CMK (cell line): Measurements from ENCODE around the gene LRRC2.
"Not testable (repeated sequence)": the region's sequence is repeated elsewhere in the genome, so short reads cannot be mapped to it uniquely, and the experiment has no call there.

Experiments
- DNase-seq: peaks from one replicate; pipeline ENCODE4 v3.0.0-alpha.2; 2010; ENCODE audit warnings: low read depth

Gene LRRC2

DNA sequence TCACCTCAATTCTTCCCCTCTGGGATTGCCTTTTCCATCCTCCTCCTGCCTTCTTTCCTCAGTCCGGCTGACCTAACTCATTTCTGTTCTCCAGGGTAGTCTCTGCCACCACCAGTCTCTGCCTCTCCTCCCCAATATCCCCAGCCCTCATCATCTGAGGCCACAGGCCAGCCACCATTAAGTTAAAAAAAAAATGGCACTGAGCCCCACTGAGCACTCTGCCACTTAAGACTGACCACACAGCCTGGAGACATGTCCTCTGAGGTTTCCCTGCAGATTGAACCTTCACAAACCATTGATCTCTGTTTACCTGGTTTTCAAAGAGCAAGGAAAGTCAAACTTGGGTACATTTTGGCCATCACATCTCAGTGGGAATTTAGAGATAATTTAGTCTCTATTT is 13.6 kb downstream of the LRRC2 start:
- DNase-seq = no peak

GRCh38 chr3:46551615-46552014 is 14.5 kb downstream of the LRRC2 start:
- no peak for DNase-seq

GRCh38 chr3:46549989-46550388 is 16.1 kb downstream of the LRRC2 start:
- DNase-seq = no peak

- DNase-seq = no peak
Observed at GRCh38 chr3:46549408-46549904, 16.6 kb downstream of the LRRC2 start.

DNA sequence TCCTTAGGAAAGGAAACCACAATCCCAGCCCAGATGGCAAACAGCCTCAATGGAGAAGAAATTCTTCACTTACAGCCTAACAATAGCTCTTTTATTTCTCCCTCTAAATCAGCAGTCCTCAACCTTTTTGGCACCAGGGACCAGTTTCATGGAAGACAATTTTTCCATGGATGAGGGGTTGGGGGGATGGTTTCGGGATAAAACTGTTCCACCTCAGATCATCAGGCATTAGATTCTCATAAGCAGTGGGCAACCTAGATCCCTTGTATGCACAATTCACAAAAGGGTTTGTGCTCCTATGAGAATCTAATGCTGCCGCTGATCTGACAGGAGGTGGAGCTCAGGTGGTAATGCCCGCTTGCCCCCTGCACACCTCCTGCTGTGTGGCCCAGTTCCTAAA is 17.5 kb downstream of the LRRC2 start:
- DNase-seq = not testable (repeated sequence)

DNA sequence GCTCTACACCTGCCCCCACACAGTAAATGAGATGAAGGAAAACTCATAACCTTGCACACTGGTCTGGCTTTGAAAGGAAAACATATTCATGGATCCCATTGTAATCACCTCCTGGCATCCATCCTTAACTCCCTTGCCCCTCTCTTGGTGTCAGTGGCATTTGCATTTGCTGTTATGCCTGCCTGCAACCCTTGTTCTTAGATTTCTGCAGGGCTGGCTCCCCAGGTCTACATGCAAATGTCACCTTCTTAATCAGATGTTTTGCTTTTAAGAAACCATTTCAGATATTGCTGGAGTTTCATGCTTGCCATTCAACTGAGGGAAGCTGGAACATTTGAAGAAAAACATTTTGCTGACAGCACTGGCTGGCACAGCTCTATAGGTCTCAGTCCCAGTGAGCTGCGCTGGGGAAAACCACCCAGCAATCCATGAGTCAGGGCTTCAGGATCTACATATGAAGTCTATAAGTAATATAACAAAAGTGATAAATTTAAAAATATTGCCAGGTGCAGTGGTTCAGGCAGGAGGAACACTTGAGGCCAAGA is 19.1 kb downstream of the LRRC2 start:
- DNase-seq = no peak

DNA sequence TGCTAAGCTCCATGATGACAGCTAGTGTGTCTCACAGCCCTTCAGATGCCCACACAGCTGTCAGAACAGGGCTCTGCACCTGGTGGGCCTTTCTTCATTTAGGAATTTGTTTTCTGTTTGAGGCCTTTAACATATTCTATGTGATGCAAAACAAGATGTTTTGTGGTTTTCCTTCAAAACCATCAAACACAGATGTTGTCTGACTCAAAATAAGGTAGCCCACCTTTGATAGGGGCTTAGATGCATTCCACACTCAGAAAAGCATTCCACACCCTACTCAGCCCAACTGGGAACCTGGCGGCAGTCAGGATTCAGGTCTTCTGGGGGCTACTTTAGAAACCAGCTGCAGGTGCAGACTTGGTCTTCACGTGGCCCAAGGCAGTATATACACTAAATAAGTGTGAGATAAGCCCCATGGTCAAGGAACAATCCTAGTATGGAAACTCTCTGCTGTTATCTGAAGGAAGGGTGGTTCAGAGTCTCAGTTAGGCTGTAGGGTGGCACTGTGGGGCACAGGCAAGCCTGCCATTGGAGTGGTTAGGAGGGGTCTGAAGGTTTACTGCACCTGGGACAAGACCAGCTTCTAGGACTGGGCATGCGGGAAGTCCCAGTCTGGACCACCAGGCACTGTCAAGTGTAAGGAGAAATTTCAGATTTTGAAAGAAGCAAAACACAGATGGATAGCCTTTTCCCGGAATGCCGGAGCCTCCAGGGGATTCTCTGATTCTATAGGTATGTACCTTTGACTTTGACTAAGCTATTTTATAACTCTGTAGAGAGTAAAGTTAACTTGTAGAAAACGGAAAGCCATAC is 20.1 kb downstream of the LRRC2 start:
- no peak for DNase-seq

DNA sequence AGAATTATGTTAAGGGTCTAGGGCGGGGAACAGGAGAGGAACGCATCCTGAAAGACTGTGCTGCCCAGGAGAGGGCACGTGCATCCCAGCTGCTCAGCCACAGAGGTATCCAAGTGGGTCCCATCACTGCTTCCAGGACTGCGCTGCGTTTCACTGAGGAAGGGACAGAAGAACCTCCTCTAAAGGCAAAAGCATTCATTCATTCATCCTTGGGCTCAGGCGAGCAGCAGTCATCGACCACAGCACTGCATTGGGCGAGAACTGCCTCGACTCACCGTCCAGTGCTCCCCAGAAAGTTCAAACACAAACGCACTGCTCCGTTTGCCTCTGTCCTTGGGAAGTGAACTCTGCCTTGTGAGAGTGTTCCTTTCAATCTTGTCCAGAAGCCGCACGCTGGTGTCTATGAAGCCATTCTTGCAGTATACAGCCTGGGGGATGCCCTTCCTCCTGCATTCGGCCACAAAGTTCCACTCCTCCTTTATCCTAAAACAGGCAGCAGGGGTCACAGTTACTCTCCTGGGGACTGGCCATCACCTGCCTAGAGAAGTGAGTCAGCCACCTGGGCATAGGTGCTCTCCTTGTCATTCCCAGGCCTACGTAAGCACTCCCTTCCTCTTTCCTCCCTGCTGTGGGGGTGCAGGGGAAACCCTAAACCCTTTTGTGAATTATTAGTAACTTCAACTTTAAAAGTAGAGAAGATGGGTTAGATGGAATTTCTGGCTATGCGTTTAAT is 21.2 kb downstream of the LRRC2 start:
- DNase-seq = no peak

DNA sequence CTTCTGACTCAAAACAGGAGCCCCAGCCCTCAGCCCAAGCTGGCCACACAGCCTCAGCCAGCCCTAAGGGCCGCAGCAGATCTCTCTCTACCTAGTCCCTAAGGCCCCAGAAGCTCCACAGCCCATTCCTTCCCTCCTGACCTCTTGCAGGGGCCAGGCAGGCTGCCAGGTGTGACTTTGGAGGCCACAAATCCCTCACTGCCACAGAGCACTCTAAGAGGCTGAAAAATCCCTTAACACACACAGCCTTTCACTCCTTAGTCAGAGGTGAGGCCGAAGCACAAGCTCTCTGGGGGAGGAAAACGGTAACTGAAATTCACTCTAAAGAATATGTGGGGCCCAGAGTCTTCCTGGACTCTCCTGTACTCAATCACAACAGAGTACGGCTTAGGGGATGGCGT is 23.3 kb downstream of the LRRC2 start:
- no peak for DNase-seq

DNA sequence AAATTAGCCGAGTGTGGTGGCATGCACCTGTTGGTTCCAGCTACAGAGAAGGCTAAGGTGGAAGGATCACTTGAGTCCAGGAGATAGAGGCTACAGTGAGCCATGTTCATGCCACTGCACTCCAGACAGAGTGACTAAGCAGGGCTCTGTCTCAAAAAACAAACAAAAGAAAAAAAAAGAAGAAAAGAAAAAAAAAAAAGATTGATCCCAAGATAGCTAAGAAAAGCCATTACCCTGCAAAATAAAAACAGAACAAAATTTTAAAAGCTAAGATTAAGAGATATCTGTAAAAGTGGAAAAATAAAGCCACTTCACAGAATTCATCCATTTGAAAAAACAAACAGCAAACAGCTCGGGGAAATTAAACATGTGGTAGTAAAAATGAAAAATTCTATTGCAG is 23.8 kb downstream of the LRRC2 start:
- no peak for DNase-seq

DNA sequence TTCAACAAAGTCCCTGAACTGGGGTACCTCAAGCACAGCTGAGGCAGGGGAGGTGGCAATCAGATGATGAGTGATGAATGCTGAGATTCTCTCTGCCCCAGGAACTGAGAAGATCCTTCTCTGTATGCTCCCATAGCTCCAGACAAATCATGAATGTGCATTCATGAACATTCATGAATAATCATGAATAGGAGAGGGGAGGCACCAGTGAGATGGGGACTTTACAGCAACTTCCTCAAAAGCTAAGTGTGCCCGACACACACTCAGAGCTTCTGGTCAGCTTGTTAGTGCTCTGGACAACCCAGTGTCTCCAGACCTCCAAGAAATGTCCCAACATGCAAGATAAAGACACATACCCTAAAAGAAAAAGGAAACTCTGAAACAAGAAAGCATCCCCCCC is 24.3 kb downstream of the LRRC2 start:
- no peak for DNase-seq

- DNase-seq = no peak
Observed at GRCh38 chr3:46540550-46540949, 25.6 kb downstream of the LRRC2 start.

GRCh38 chr3:46539443-46540005 is 26.6 kb downstream of the LRRC2 start:
- DNase-seq = no peak

- no peak for DNase-seq
Observed at GRCh38 chr3:46538803-46539442, 27.2 kb downstream of the LRRC2 start.

DNA sequence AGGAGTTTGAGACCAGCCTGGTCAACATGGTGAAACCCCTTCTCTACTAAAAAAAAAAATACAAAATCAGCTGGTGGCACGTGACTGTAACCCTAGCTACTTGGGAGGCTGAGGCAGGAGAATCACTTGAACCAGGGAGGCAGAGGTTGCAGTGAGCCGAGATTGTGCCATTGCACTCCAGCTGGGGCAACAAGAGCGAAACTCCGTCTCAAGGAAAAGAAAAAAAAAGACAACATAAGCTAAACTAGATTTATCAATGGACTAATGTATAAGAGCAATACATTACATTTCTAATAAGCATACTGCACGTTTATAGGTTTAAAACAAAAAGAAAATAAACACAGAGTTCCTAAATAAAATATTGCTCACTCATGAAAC is 27.7 kb downstream of the LRRC2 start:
- not testable (repeated sequence) for DNase-seq

GRCh38 chr3:46537779-46538178 is 28.3 kb downstream of the LRRC2 start:
- no peak for DNase-seq

DNA sequence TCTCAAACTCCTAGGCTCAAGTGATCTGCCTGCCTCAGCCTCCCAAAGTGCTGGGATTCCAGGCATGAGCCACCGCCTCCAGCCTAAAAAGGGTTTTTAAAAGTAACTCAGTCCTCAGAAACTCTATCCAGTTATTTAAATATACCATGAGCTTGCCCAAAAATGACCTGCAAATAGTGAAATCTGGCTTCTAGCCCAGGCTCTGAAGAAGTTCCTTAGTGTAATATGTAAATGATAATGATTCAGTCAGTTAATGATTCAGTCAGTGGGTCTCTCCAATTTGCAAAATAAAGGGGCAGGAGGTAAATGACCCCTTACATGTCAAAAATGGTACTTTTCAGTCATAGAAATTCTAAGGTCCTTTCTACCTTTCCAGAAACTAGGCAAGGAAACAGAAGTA is 28.8 kb downstream of the LRRC2 start:
- no peak for DNase-seq

DNA sequence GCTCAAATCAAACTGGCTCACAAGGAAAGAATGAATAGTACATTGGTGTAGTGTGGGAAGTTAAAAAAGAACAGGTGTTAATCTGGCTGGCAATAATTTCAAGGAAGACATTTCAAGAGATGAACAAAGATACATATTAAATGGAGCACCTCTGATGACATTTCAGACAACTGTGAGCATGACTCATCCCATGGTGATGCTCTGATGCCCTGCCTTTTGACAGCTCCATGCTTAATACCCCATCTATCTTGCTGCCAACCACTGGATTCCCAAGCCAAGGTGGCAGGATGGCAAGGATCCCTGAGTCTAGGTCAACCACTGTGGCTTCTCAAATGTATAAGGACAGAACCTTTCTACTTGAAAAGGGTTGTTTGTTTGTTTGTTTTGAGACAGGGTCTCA is 29.3 kb downstream of the LRRC2 start:
- DNase-seq = no peak

GRCh38 chr3:46535746-46536145 is 30.4 kb downstream of the LRRC2 start:
- no peak for DNase-seq

DNA sequence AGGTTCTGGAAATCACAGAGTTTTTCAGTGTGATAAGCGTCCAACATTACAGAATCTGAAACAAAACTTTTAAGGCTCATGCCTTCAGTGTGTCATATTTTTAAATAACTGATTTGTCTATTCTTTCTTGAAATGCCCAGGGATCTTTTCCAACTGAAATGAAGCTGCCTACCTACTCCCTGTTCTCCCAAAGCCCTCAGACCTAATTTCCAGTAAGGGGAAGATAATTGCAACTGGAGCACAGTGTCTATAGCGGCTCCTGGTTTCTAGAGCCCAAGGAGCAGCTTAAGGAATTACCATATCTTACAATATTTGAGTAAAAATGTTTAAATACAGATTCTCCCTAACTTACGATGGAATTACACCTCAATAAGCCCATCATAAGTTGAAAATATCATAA is 33.0 kb downstream of the LRRC2 start:
- DNase-seq = no peak

GRCh38 chr3:46527239-46527638 is 38.9 kb downstream of the LRRC2 start:
- no peak for DNase-seq

DNA sequence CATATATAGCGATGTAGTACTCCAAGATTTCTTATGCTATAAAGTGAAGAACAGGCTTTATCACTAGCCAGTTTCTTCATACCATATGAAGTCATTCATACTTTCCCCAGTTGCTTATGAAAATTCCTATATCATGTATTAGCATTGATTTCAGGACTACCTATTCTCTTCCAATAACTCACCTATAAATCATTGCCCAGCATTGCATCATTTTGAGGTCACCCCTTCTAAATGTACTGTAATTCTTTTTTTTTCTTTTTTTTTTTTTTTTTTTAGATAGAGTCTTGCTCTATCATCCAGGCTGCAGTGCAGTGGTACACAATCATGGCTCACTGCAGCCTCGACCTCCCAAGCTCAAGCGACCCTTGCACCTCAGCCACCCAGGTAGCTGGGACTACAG is 41.3 kb downstream of the LRRC2 start:
- no peak for DNase-seq
